ENCODE measurements around the gene IER2.
A peak's percentile ranks its signal among the peaks of the same experiment; 100 is the strongest.
"Not testable (repeated sequence)": the region's sequence is repeated elsewhere in the genome, so short reads cannot be mapped to it uniquely, and the experiment has no call there.

Gene IER2

GRCh38 chr19:13172346-13173138 is 22.3 kb downstream of the IER2 start:
- Histone ChIP-seq H3K27ac (ENCODE audit: poor library complexity, severe bottlenecking) (peak overlapping the region; percentile 99), H3K4me1 (ENCODE audit: insufficient read depth, poor library complexity, severe bottlenecking) (peaks cover 41% of the 10 kb centered on the region), H3K9me3 (ENCODE audit: severe bottlenecking) (no peaks in the 10 kb centered on the region), H3K4me3 (ENCODE audit: severe bottlenecking) (no peak overlapping the region), H3K36me3 (ENCODE audit: low read depth) (no peaks in the 10 kb centered on the region), H3K27me3 (ENCODE audit: insufficient read depth, poor library complexity, severe bottlenecking) (no peaks in the 10 kb centered on the region)
- no peak for TF ChIP-seq CTCF (IDR thresholded peaks at IDR 0.05; ENCODE audit: poor library complexity, severe bottlenecking)
- ATAC-seq (ENCODE audit: low read depth): peak; percentile 24; the same call in 2 of the 3 replicates
- DNase-seq (ENCODE audit: low spot score): peak; percentile 88

- Histone ChIP-seq H3K36me3 (ENCODE audit: low read depth) (no peaks in the 10 kb centered on the region), H3K27me3 (ENCODE audit: insufficient read depth, poor library complexity, severe bottlenecking) (no peaks in the 10 kb centered on the region), H3K27ac (ENCODE audit: poor library complexity, severe bottlenecking) (peak overlapping the region; percentile 99), H3K4me1 (ENCODE audit: insufficient read depth, poor library complexity, severe bottlenecking) (peaks cover 36% of the 10 kb centered on the region), H3K9me3 (ENCODE audit: severe bottlenecking) (no peaks in the 10 kb centered on the region), H3K4me3 (ENCODE audit: severe bottlenecking) (no peak overlapping the region)
- ATAC-seq (ENCODE audit: low read depth) (no peak), DNase-seq (ENCODE audit: low spot score) (no peak)
- TF ChIP-seq CTCF (IDR thresholded peaks at IDR 0.05; ENCODE audit: poor library complexity, severe bottlenecking): no peak
These were observed 23.0 kb downstream of the IER2 start for GRCh38 chr19:13173139-13173737.

- no peak for ATAC-seq (ENCODE audit: low read depth)
- Histone ChIP-seq H3K27me3 (ENCODE audit: insufficient read depth, poor library complexity, severe bottlenecking) (no peaks in the 10 kb centered on the region), H3K9me3 (ENCODE audit: severe bottlenecking) (no peaks in the 10 kb centered on the region), H3K27ac (ENCODE audit: poor library complexity, severe bottlenecking) (no peak overlapping the region), H3K4me1 (ENCODE audit: insufficient read depth, poor library complexity, severe bottlenecking) (peaks cover 14% of the 10 kb centered on the region), H3K36me3 (ENCODE audit: low read depth) (no peaks in the 10 kb centered on the region), H3K4me3 (ENCODE audit: severe bottlenecking) (no peak overlapping the region)
- no peak for DNase-seq (ENCODE audit: low spot score)
- TF ChIP-seq CTCF (IDR thresholded peaks at IDR 0.05; ENCODE audit: poor library complexity, severe bottlenecking): no peak
These were observed 26.1 kb downstream of the IER2 start for GRCh38 chr19:13176345-13176744.

- not testable (repeated sequence) for H3K27me3 ChIP-seq (ENCODE audit: insufficient read depth, poor library complexity, severe bottlenecking); H3K9me3 ChIP-seq (ENCODE audit: severe bottlenecking); H3K36me3 ChIP-seq (ENCODE audit: low read depth); H3K27ac ChIP-seq (ENCODE audit: poor library complexity, severe bottlenecking); DNase-seq (ENCODE audit: low spot score); ATAC-seq (ENCODE audit: low read depth); H3K4me1 ChIP-seq (ENCODE audit: insufficient read depth, poor library complexity, severe bottlenecking); H3K4me3 ChIP-seq (ENCODE audit: severe bottlenecking)
These were observed 27.4 kb downstream of the IER2 start for GRCh38 chr19:13177584-13177983.

GRCh38 chr19:13178291-13178690 is 28.1 kb downstream of the IER2 start:
- not testable (repeated sequence) for H3K9me3 ChIP-seq (ENCODE audit: severe bottlenecking); H3K4me1 ChIP-seq (ENCODE audit: insufficient read depth, poor library complexity, severe bottlenecking); ATAC-seq (ENCODE audit: low read depth); H3K27ac ChIP-seq (ENCODE audit: poor library complexity, severe bottlenecking); H3K36me3 ChIP-seq (ENCODE audit: low read depth); H3K27me3 ChIP-seq (ENCODE audit: insufficient read depth, poor library complexity, severe bottlenecking); H3K4me3 ChIP-seq (ENCODE audit: severe bottlenecking); DNase-seq (ENCODE audit: low spot score)
